H1 (cell line): ENCODE data around the gene MFAP4. TPM values are rescaled to one million over a fixed set of nuclear protein-coding genes. Genes with fewer than 3 reads are reported as not detected.

Source experiments
- CTCF ChIA-PET: fragments of 300-600 bp; sonication (Branson Sonifier 250); formaldehyde crosslinking; loops from one replicate; lab custom pipeline; 2021; ENCODE audit not compliant: partially characterized antibody; lab: Charles Lee
- POLR2A ChIA-PET: fragments of 300-600 bp; sonication (Branson Sonifier 250); formaldehyde crosslinking; loops from one replicate; lab custom pipeline; 2021; ENCODE audit warnings: inconsistent platforms; ENCODE audit not compliant: partially characterized antibody; lab: Charles Lee
- DNase-seq, 2 experiments: peaks; one replicate each; pipeline versions ENCODE4 v3.0.0 to v3.0.0-alpha.2; 2010 to 2022; ENCODE audit warnings: low spot score in 2 of 2, low read depth in 1 of 2, mixed read lengths in 1 of 2
- FAIRE-seq: peaks from 2 replicates; lab custom pipeline; 2011; peaks lifted over from hg19 to GRCh38; lab: Jason Lieb, UNC
- H2AFZ ChIP-seq: 2 replicates; pipeline ENCODE4 v1.8.1; 2012; ENCODE audit warnings: low read length, inconsistent platforms
- H2AK5ac ChIP-seq: 2 replicates; pipeline ENCODE4 v1.6.1; 2013; ENCODE audit warnings: low read depth, low read length
- H2BK120ac ChIP-seq: replicated peaks from 2 replicates; pipeline ENCODE3; 2013; ENCODE audit warnings: low read depth, low read length, inconsistent platforms
- H2BK12ac ChIP-seq: 2 replicates; pipeline ENCODE4 v1.6.1; 2013; ENCODE audit warnings: low read depth, low read length
- H2BK15ac ChIP-seq: 2 replicates; pipeline ENCODE4 v1.6.1; 2013; ENCODE audit warnings: low read length
- H2BK20ac ChIP-seq: 2 replicates; pipeline ENCODE4 v1.6.1; 2013; ENCODE audit warnings: low read length
- H2BK5ac ChIP-seq: 2 replicates; pipeline ENCODE4 v1.6.1; 2013; ENCODE audit warnings: low read depth, low read length
- H3K14ac ChIP-seq: 2 replicates; pipeline ENCODE4 v1.6.1; 2013; ENCODE audit warnings: inconsistent platforms; ENCODE audit not compliant: insufficient read length
- H3K18ac ChIP-seq: 2 replicates; pipeline ENCODE4 v1.6.1; 2013; ENCODE audit warnings: low read length; ENCODE audit errors: extremely low read depth
- H3K23ac ChIP-seq: 2 replicates; pipeline ENCODE4 v1.6.1; 2013; ENCODE audit warnings: inconsistent platforms; ENCODE audit not compliant: insufficient read length
- H3K23me2 ChIP-seq: 2 replicates; pipeline ENCODE4 v1.6.1; 2013; ENCODE audit warnings: low read depth, low read length
- H3K27ac ChIP-seq: 2 replicates; pipeline ENCODE4 v1.6.1; 2011; ENCODE audit warnings: low read depth, low read length, inconsistent platforms
- H3K27me3 ChIP-seq, 4 experiments: replicated peaks in 1 of 4; 1 replicate in 1 of 4; 2 replicates in 3 of 4; pipeline versions ENCODE4 v1.6.1 to v1.8.1; 2011 to 2013; ENCODE audit warnings: low read length in 3 of 4, mild to moderate bottlenecking in 3 of 4, inconsistent platforms in 2 of 4, mixed read lengths in 2 of 4, moderate library complexity in 1 of 4; ENCODE audit not compliant: control insufficient read depth in 3 of 4, insufficient read depth in 3 of 4; ENCODE audit errors: extremely low read depth in 1 of 4
- H3K36me3 ChIP-seq, 4 experiments: 2 replicates each; pipeline versions ENCODE4 v1.6.1 to v1.8.1; 2011 to 2013; ENCODE audit warnings: mild to moderate bottlenecking in 4 of 4, low read length in 3 of 4, moderate library complexity in 2 of 4, control low read depth in 1 of 4, inconsistent platforms in 1 of 4; ENCODE audit not compliant: insufficient read depth in 4 of 4, control insufficient read depth in 2 of 4
- H3K4ac ChIP-seq: replicated peaks from 2 replicates; pipeline ENCODE3; 2013; ENCODE audit warnings: low read length, low read depth, mixed read lengths, inconsistent platforms; ENCODE audit not compliant: insufficient read length
- H3K4me1 ChIP-seq, 4 experiments: replicated peaks in 1 of 4; 1 replicate in 1 of 4; 2 replicates in 3 of 4; pipeline versions ENCODE4 v1.6.1 to v1.8.1; 2011 to 2013; ENCODE audit warnings: low read length in 3 of 4, inconsistent platforms in 2 of 4, mixed read lengths in 1 of 4; ENCODE audit not compliant: insufficient read depth in 4 of 4, control insufficient read depth in 3 of 4
- H3K4me2 ChIP-seq, 2 experiments: 2 replicates each; pipeline versions ENCODE4 v1.6.1 to v1.8.1; 2011 to 2013; ENCODE audit warnings: low read depth in 2 of 2, low read length in 2 of 2, control low read depth in 1 of 2, inconsistent platforms in 1 of 2, mild to moderate bottlenecking in 1 of 2; ENCODE audit not compliant: insufficient read depth in 1 of 2
- H3K4me3 ChIP-seq, 4 experiments: fragments of 200-600, 300-600 bp in 1 of 4; sonication (generic), shearing (Covaris generic), sonication (Bioruptor Twin) in 1 of 4; 2 replicates each; pipeline versions ENCODE4 v1.5.1 to v1.8.1; 2011 to 2016; ENCODE audit warnings: low read length in 4 of 4, low read depth in 3 of 4, control low read depth in 2 of 4, inconsistent platforms in 2 of 4, mild to moderate bottlenecking in 2 of 4, mixed read lengths in 1 of 4, moderate library complexity in 1 of 4; ENCODE audit not compliant: insufficient read depth in 2 of 4; ENCODE audit errors: extremely low read depth in 1 of 4
- H3K56ac ChIP-seq: replicated peaks from 2 replicates; pipeline ENCODE3; 2013; ENCODE audit warnings: low read depth, mild to moderate bottlenecking, mixed read lengths, low read length, inconsistent platforms; ENCODE audit not compliant: insufficient read length
- H3K79me1 ChIP-seq: 2 replicates; pipeline ENCODE4 v1.6.1; 2013; ENCODE audit warnings: low read depth, low read length, control low read depth
- H3K79me2 ChIP-seq, 2 experiments: 2 replicates each; pipeline versions ENCODE4 v1.6.1 to v1.8.1; 2012 to 2013; ENCODE audit warnings: low read length in 2 of 2, mild to moderate bottlenecking in 2 of 2, inconsistent platforms in 1 of 2; ENCODE audit not compliant: insufficient read depth in 2 of 2, control insufficient read depth in 1 of 2
- H3K9ac ChIP-seq, 4 experiments: replicated peaks in 1 of 4; 1 replicate in 1 of 4; 2 replicates in 3 of 4; pipeline versions ENCODE4 v1.6.1 to v1.8.1; 2011 to 2013; ENCODE audit warnings: low read depth in 3 of 4, low read length in 3 of 4, control low read depth in 2 of 4, mild to moderate bottlenecking in 2 of 4, moderate library complexity in 2 of 4, inconsistent platforms in 1 of 4; ENCODE audit errors: extremely low read depth in 1 of 4
- H3K9me3 ChIP-seq, 2 experiments: 2 replicates each; pipeline versions ENCODE4 v1.6.1 to v1.8.1; 2012 to 2013; ENCODE audit warnings: mild to moderate bottlenecking in 2 of 2, moderate library complexity in 2 of 2, control low read depth in 1 of 2, inconsistent platforms in 1 of 2, low read depth in 1 of 2, low read length in 1 of 2, mixed read lengths in 1 of 2; ENCODE audit not compliant: insufficient read depth in 2 of 2
- H4K20me1 ChIP-seq, 2 experiments: replicated peaks in 1 of 2; 2 replicates each; pipeline versions ENCODE3 to v1.8.1; 2011 to 2013; ENCODE audit warnings: inconsistent platforms in 2 of 2, low read length in 2 of 2, mild to moderate bottlenecking in 1 of 2; ENCODE audit not compliant: insufficient read depth in 2 of 2, control insufficient read depth in 1 of 2
- H4K5ac ChIP-seq: 2 replicates; pipeline ENCODE4 v1.6.1; 2013; ENCODE audit warnings: low read length, low read depth, mixed read lengths, inconsistent platforms; ENCODE audit not compliant: insufficient read length
- H4K8ac ChIP-seq: 2 replicates; pipeline ENCODE4 v1.8.0; 2013; ENCODE audit warnings: mild to moderate bottlenecking, moderate library complexity, low read length, inconsistent platforms; ENCODE audit not compliant: insufficient read depth; ENCODE audit errors: extremely low read depth
- H4K91ac ChIP-seq: replicated peaks from 2 replicates; pipeline ENCODE3; 2013; ENCODE audit warnings: low read length, mixed read lengths, inconsistent platforms; ENCODE audit not compliant: insufficient read length
- KDM4A ChIP-seq: IDR thresholded peaks from one replicate; pipeline ENCODE4 v1.7.1; 2012; ENCODE audit warnings: low read depth, mild to moderate bottlenecking, moderate library complexity, low read length, inconsistent platforms; ENCODE audit not compliant: severe bottlenecking
- SRF ChIP-seq: IDR thresholded peaks from 2 replicates; pipeline ENCODE4 v1.6.1; 2011; ENCODE audit warnings: mild to moderate bottlenecking, low read depth, low read length, moderate library complexity
- WGBS, 2 experiments: shearing (Covaris generic) in 1 of 2; methylation state at CpG; one replicate each; pipeline versions ENCODE4 v1.1.6 to v1.1.7; 2013 to 2015; ENCODE audit warnings: low lambda C conversion rate in 2 of 2, mixed read lengths in 2 of 2, inconsistent platforms in 1 of 2, low coverage in 1 of 2, missing lambda C conversion rate in 1 of 2; ENCODE audit not compliant: insufficient replicate concordance in 2 of 2, insufficient coverage in 1 of 2, insufficient read length in 1 of 2; ENCODE audit errors: extremely low coverage in 1 of 2, missing lambda C conversion rate in 1 of 2; 5-methylcytosine and 5-hydroxymethylcytosine counted together
- polyA plus RNA-seq, 7 experiments: library from polyadenylated mRNA; depleted of rRNA in 3 of 7; stranded (reverse) in 5 of 7; unstranded in 2 of 7; fragments of >200 nt in 5 of 7; fragments of 200-250 nt in 2 of 7; gene quantifications; 1 replicate in 5 of 7; 2 replicates in 1 of 7; 4 replicates in 1 of 7; pipeline versions ENCODE4 v1.2.1 to v1.2.3, GENCODE V29; 2011 to 2013; ENCODE audit warnings: missing spikeins in 2 of 7, mixed read lengths in 2 of 7
- total RNA-seq: library from RNA; stranded (reverse); fragmentation: NEBNext Ultra II Directional; extraction: Animal tissue kit (Norgen Biotek cat#: 25700); gene quantifications from 2 replicates; pipeline ENCODE4 v1.2.1, GENCODE V29; 2021

Gene MFAP4
- total and polyA plus RNA-seq, 2 of the 8 experiments (the other 6 are each of a cell fraction or from before 2014, with no cell fraction given): 3.1 to 3.6 TPM

DNA sequence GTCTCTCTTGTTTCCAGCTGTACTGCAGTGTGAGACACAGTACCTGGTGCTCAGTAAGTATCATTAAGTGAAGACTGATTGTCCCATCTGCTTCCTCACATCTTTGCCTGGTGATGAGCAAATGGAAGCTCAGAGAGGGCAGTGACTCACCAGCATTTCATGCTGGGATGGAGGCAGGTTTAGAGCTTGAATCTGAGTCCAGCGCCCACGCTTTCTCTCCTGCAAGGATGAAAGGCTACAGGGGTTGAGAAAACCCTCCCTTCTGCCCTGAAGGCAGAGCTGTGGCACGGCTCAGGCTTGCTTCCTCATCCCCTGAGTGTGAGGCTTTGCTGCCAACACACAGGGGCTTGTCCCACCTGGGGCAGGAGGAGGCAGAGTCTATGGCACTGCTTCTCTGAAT lies 22.5 kb upstream of the MFAP4 start:
- no peak for TF ChIP-seq SRF
- TF ChIP-seq KDM4A: no peak
- TF ChIP-seq, all 59 proteins: peak for 0
- Histone ChIP-seq H3K14ac (no peak overlapping the region), H3K23me2 (0 out of 2 replicates have a peak, but pooled peaks cover 5% of the 10 kb centered on the region), H3K4me2 (no peak overlapping the region), H2BK120ac (no peak overlapping the region), H2BK15ac (no peak overlapping the region), H3K4me1 (peaks cover 0 to 13% (median 6%) of the 10 kb centered on the region in 4 experiments; a peak in 4 of 7 replicates), H4K8ac (0 out of 2 replicates have a peak overlapping the region, but pooled peaks have one; percentile 4), H3K27ac (no peak overlapping the region), H3K23ac (no peak overlapping the region), H3K4ac (no peak overlapping the region), H3K27me3 (peaks cover 0 to 4% (median 0%) of the 10 kb centered on the region in 4 experiments; a peak in 1 of 7 replicates), H4K5ac (no peak overlapping the region), H2BK5ac (no peak overlapping the region), H2BK20ac (no peak overlapping the region), H4K20me1 (peaks cover 0 to 1% of the 10 kb centered on the region in 2 experiments), H3K9me3 (no peaks in the 10 kb centered on the region), H4K91ac (no peak overlapping the region), H3K56ac (no peak overlapping the region), H2AK5ac (no peak overlapping the region), H2BK12ac (peak overlapping the region; percentile 62; the same call in 1 of the 2 replicates), H2AFZ (no peak overlapping the region), H3K79me2 (no peaks in the 10 kb centered on the region), H3K9ac (no peak overlapping the region), H3K79me1 (no peaks in the 10 kb centered on the region), H3K18ac (no peak overlapping the region), H3K4me3 (no peak overlapping the region), H3K36me3 (no peaks in the 10 kb centered on the region)
- ChIA-PET POLR2A (interaction anchor here (0.9 to 1.9 kb wide), 5 partner anchors 9 to 48 kb away, joined by 3 to 5 read pairs (median 3); no protein-coding TSS in a partner anchor), CTCF (interaction anchor here (1.0 to 2.9 kb wide), 5 partner anchors 12 to 47 kb away, joined by 5 to 10 read pairs (median 6); partner anchors contain the start of genes B9D1 and MAPK7)
- DNase-seq: no peak
- WGBS, 2 experiments: 94% methylated on average over 3 of the region's 3 CpGs; no CpG with 5 or more reads in 1 of the 2 experiments
- no peak for FAIRE-seq
